Cardiac septum (tissue), 1 donor: ENCODE results near the gene MCRIP2. TPM values are rescaled to one million over a fixed set of nuclear protein-coding genes. Genes with fewer than 3 reads are reported as not detected.
"Not testable (repeated sequence)": the region's sequence is repeated elsewhere in the genome, so short reads cannot be mapped to it uniquely, and the experiment has no call there.

Source experiments
- DNase-seq: peaks from one replicate; pipeline ENCODE4 v3.0.0-alpha.2; 2020; ENCODE audit warnings: low spot score
- intact Hi-C: fragments of 100-400 bp; cut with DNase I; formaldehyde crosslinking; loops from one replicate; pipeline ENCODE4 v1.14.0; 2022
- total RNA-seq: library from RNA; stranded (reverse); fragmentation: NEBNext Ultra II Directional; extraction: Animal tissue kit (Norgen Biotek cat#: 25700); gene quantifications from one replicate; pipeline ENCODE4 v1.2.1, GENCODE V29; 2021
- donor health status: DM: no; HTN: no; CAD: no.

The MCRIP2 gene
- total RNA-seq, 1 donor from 2014 or later: 90.3 TPM

GRCh38 chr16:687499-687898 is 45.9 kb downstream of the MCRIP2 start:
- intact Hi-C loops: no loop called here
- DNase-seq: no peak

GRCh38 chr16:689175-689897 is 47.7 kb downstream of the MCRIP2 start:
- intact Hi-C loops: no loop called here
- no peak for DNase-seq

- intact Hi-C loops, DNase-seq: not testable (repeated sequence)
These were observed 49.6 kb downstream of the MCRIP2 start for GRCh38 chr16:691242-691641.

- intact Hi-C loops: no loop called here
- no peak for DNase-seq
These were observed 50.9 kb downstream of the MCRIP2 start for GRCh38 chr16:692356-693108.

- DNase-seq: no peak
- intact Hi-C loops: no loop called here
These were observed 51.7 kb downstream of the MCRIP2 start for GRCh38 chr16:693364-693763.

GRCh38 chr16:693766-694165 is 52.1 kb downstream of the MCRIP2 start:
- DNase-seq: no peak
- intact Hi-C loops: no loop called here

GRCh38 chr16:694187-694862 is 52.7 kb downstream of the MCRIP2 start:
- no peak for DNase-seq
- intact Hi-C loops: no loop called here

GRCh38 chr16:694863-695354 is 53.3 kb downstream of the MCRIP2 start:
- no peak for DNase-seq
- intact Hi-C loops: no loop called here

GRCh38 chr16:695355-696089 is 53.9 kb downstream of the MCRIP2 start:
- no peak for DNase-seq
- intact Hi-C loops: no loop called here

Other genes with a start within 250 kb of the MCRIP2 start
- gene NME4, start 244.6 kb upstream of the MCRIP2 start, total RNA-seq: 65.0 TPM
- gene DECR2, start 239.9 kb upstream of the MCRIP2 start, total RNA-seq: 11.6 TPM
- gene RAB11FIP3, start 216.2 kb upstream of the MCRIP2 start, total RNA-seq: 52.2 TPM
- 18.5 TPM for gene CAPN15, start 114.1 kb upstream of the MCRIP2 start, total RNA-seq
- not detected for gene PRR35, start 81.4 kb upstream of the MCRIP2 start, total RNA-seq
- 0.30 TPM for gene NHLRC4, start 74.8 kb upstream of the MCRIP2 start, total RNA-seq
- gene PIGQ, start 71.9 kb upstream of the MCRIP2 start, total RNA-seq: 25.5 TPM
- 19.4 TPM for gene RAB40C, start 51.8 kb upstream of the MCRIP2 start, total RNA-seq
- gene WFIKKN1, start 10.8 kb upstream of the MCRIP2 start, total RNA-seq: 0.40 TPM
- gene METTL26, start 5.5 kb upstream of the MCRIP2 start, total RNA-seq: 47.7 TPM
- gene WDR90, start 7.5 kb downstream of the MCRIP2 start, total RNA-seq: 13.9 TPM
- gene RHOT2, start 26.3 kb downstream of the MCRIP2 start, total RNA-seq: 102 TPM
- 1.8 TPM for gene RHBDL1, start 33.8 kb downstream of the MCRIP2 start, total RNA-seq
- gene STUB1, start 38.6 kb downstream of the MCRIP2 start, total RNA-seq: 110 TPM
- gene JMJD8, start 42.5 kb downstream of the MCRIP2 start, total RNA-seq: 50.5 TPM
- 9.1 TPM for gene WDR24, start 48.6 kb downstream of the MCRIP2 start, total RNA-seq
- gene FBXL16, start 64.0 kb downstream of the MCRIP2 start, total RNA-seq: 1.5 TPM
- 73.3 TPM for gene METRN, start 73.3 kb downstream of the MCRIP2 start, total RNA-seq
- gene ANTKMT, start 79.3 kb downstream of the MCRIP2 start, total RNA-seq: 36.6 TPM
- gene CCDC78, start 84.6 kb downstream of the MCRIP2 start, total RNA-seq: 0.16 TPM
- 10.9 TPM for gene HAGHL, start 85.3 kb downstream of the MCRIP2 start, total RNA-seq
- gene CIAO3, start 99.2 kb downstream of the MCRIP2 start, total RNA-seq: 21.7 TPM
- not detected for gene MSLN, start 118.9 kb downstream of the MCRIP2 start, total RNA-seq
- 7.9 TPM for gene RPUSD1, start 146.6 kb downstream of the MCRIP2 start, total RNA-seq
- 7.1 TPM for gene CHTF18, start 146.8 kb downstream of the MCRIP2 start, total RNA-seq
- gene GNG13, start 158.9 kb downstream of the MCRIP2 start, total RNA-seq: not detected